ENCODE results near the gene SHANK1.

GRCh38 chr19:50720921-50721381, 1.3 kb upstream of the SHANK1 start:
- TF ChIP-seq CTCF (IDR thresholded peaks at IDR 0.05) (no peak), POLR2A (IDR thresholded peaks at IDR 0.05) (no peak)

Data from suprapubic skin (tissue), 3 donors.